ENCODE results near the gene HSPA9. TPM values are rescaled to one million over a fixed set of nuclear protein-coding genes. Genes with fewer than 3 reads are reported as not detected.
A peak's percentile ranks its signal among the peaks of the same experiment; 100 is the strongest.

The HSPA9 gene
- total RNA-seq, 1 donor from 2014 or later = 383 TPM

GRCh38 chr5:138544181-138545134 lies 30.7 kb downstream of the HSPA9 start:
- H3K9me3 Mint-ChIP-seq = no peaks in the 10 kb centered on the region
- H3K36me3 Mint-ChIP-seq (ENCODE audit: low read depth) = peaks cover 36% of the 10 kb centered on the region

GRCh38 chr5:138543730-138544104 lies 31.5 kb downstream of the HSPA9 start:
- H3K36me3 Mint-ChIP-seq (ENCODE audit: low read depth) = peaks cover 43% of the 10 kb centered on the region
- DNase-seq (ENCODE audit: low spot score) = no peak
- intact Hi-C loops (cut with micrococcal nuclease) = loop anchor here (1.0 to 10.0 kb wide), 16 partner anchors 32 to 1021 kb away; partner anchors contain the start of genes BRD8, CDC23, EGR1 and FAM13B
- peak overlapping the region; percentile 100 for H3K27ac Mint-ChIP-seq
- H3K4me3 Mint-ChIP-seq = peak overlapping the region; percentile 99
- H3K4me1 Mint-ChIP-seq (ENCODE audit: low read depth) = peaks cover 58% of the 10 kb centered on the region
- H3K27me3 Mint-ChIP-seq (ENCODE audit: insufficient read depth) = no peaks in the 10 kb centered on the region
- no peaks in the 10 kb centered on the region for H3K9me3 Mint-ChIP-seq

More at GRCh38 chr5:138544181-138545134, 30.7 kb downstream of the HSPA9 start:
- H3K27ac Mint-ChIP-seq = peak overlapping the region; percentile 100
- H3K4me1 Mint-ChIP-seq (ENCODE audit: low read depth) = peaks cover 56% of the 10 kb centered on the region
- intact Hi-C loops (cut with micrococcal nuclease) = loop anchor here (5.0 to 10.0 kb wide), 3 partner anchors 728 to 1020 kb away; partner anchors contain the start of genes HNRNPA0 and UBE2D2
- H3K27me3 Mint-ChIP-seq (ENCODE audit: insufficient read depth) = no peaks in the 10 kb centered on the region
- DNase-seq (ENCODE audit: low spot score) = no peak
- peak overlapping the region; percentile 99 for H3K4me3 Mint-ChIP-seq

- DNase-seq (ENCODE audit: low spot score) = peak; percentile 100
- H3K36me3 Mint-ChIP-seq (ENCODE audit: low read depth) = peaks cover 43% of the 10 kb centered on the region
- H3K9me3 Mint-ChIP-seq = no peaks in the 10 kb centered on the region
- peak within 1 kb of the TSS; percentile 99 for H3K4me3 Mint-ChIP-seq
- peaks cover 54% of the 10 kb centered on the region for H3K4me1 Mint-ChIP-seq (ENCODE audit: low read depth)
- H3K27me3 Mint-ChIP-seq (ENCODE audit: insufficient read depth) = no peaks in the 10 kb centered on the region
- H3K27ac Mint-ChIP-seq = peak within 1 kb of the TSS; percentile 100
- intact Hi-C loops (cut with micrococcal nuclease) = loop anchor here (1.0 to 10.0 kb wide), 16 partner anchors 32 to 1022 kb away; partner anchors contain the start of genes BRD8, CDC23, EGR1 and FAM13B
Measured at GRCh38 chr5:138542956-138543729, 32.1 kb downstream of the HSPA9 start, which contains the start of gene ETF1. Gene ETF1 (minus strand): TSS chr5:138543236. CDS start chr5:138542918, 318 bp downstream.

- intact Hi-C loops (cut with micrococcal nuclease) = loop anchor here (5.0 to 10.0 kb wide), 3 partner anchors 730 to 1022 kb away; partner anchors contain the start of genes HNRNPA0 and UBE2D2
- Mint-ChIP-seq H3K9me3 (no peaks in the 10 kb centered on the region), H3K27me3 (ENCODE audit: insufficient read depth) (no peaks in the 10 kb centered on the region), H3K4me1 (ENCODE audit: low read depth) (peaks cover 48% of the 10 kb centered on the region), H3K36me3 (ENCODE audit: low read depth) (peaks cover 42% of the 10 kb centered on the region), H3K27ac (peak overlapping the region; percentile 100), H3K4me3 (peak overlapping the region; percentile 99)
- no peak for DNase-seq (ENCODE audit: low spot score)
Measured at GRCh38 chr5:138542180-138542955, 32.8 kb downstream of the HSPA9 start.

GRCh38 chr5:138541511-138542179 lies 33.6 kb downstream of the HSPA9 start:
- Mint-ChIP-seq H3K9me3 (no peaks in the 10 kb centered on the region), H3K4me3 (peak overlapping the region; percentile 99), H3K36me3 (ENCODE audit: low read depth) (peaks cover 48% of the 10 kb centered on the region), H3K27ac (peak overlapping the region; percentile 100), H3K27me3 (ENCODE audit: insufficient read depth) (no peaks in the 10 kb centered on the region), H3K4me1 (ENCODE audit: low read depth) (peaks cover 55% of the 10 kb centered on the region)
- DNase-seq (ENCODE audit: low spot score) = no peak
- intact Hi-C loops (cut with micrococcal nuclease) = loop anchor here (5.0 to 10.0 kb wide), 3 partner anchors 731 to 1023 kb away; partner anchors contain the start of genes HNRNPA0 and UBE2D2

GRCh38 chr5:138539791-138540190 lies 35.4 kb downstream of the HSPA9 start:
- peaks cover 49% of the 10 kb centered on the region for H3K36me3 Mint-ChIP-seq (ENCODE audit: low read depth)

GRCh38 chr5:138538943-138539627 lies 36.1 kb downstream of the HSPA9 start:
- Mint-ChIP-seq H3K27me3 (ENCODE audit: insufficient read depth) (no peaks in the 10 kb centered on the region), H3K27ac (no peak overlapping the region), H3K36me3 (ENCODE audit: low read depth) (peaks cover 50% of the 10 kb centered on the region), H3K9me3 (no peaks in the 10 kb centered on the region), H3K4me3 (no peak overlapping the region), H3K4me1 (ENCODE audit: low read depth) (peaks cover 55% of the 10 kb centered on the region)
- intact Hi-C loops (cut with micrococcal nuclease) = no loop called here
- no peak for DNase-seq (ENCODE audit: low spot score)

More at GRCh38 chr5:138539791-138540190, 35.4 kb downstream of the HSPA9 start:
- no peaks in the 10 kb centered on the region for H3K9me3 Mint-ChIP-seq
- intact Hi-C loops (cut with micrococcal nuclease) = loop anchor here (5.0 to 10.0 kb wide), 3 partner anchors 733 to 1025 kb away; partner anchors contain the start of genes HNRNPA0 and UBE2D2
- no peak for DNase-seq (ENCODE audit: low spot score)
- no peak overlapping the region for H3K27ac Mint-ChIP-seq
- peaks cover 57% of the 10 kb centered on the region for H3K4me1 Mint-ChIP-seq (ENCODE audit: low read depth)
- H3K4me3 Mint-ChIP-seq = peak overlapping the region; percentile 99
- H3K27me3 Mint-ChIP-seq (ENCODE audit: insufficient read depth) = no peaks in the 10 kb centered on the region

GRCh38 chr5:138536665-138537315 lies 38.4 kb downstream of the HSPA9 start:
- no peak for DNase-seq (ENCODE audit: low spot score)
- peaks cover 65% of the 10 kb centered on the region for H3K4me1 Mint-ChIP-seq (ENCODE audit: low read depth)
- peak overlapping the region; percentile 32 for H3K27ac Mint-ChIP-seq
- H3K36me3 Mint-ChIP-seq (ENCODE audit: low read depth) = peaks cover 56% of the 10 kb centered on the region
- H3K27me3 Mint-ChIP-seq (ENCODE audit: insufficient read depth) = no peaks in the 10 kb centered on the region
- no peaks in the 10 kb centered on the region for H3K9me3 Mint-ChIP-seq
- H3K4me3 Mint-ChIP-seq = no peak overlapping the region
- intact Hi-C loops (cut with micrococcal nuclease) = no loop called here

- H3K27ac Mint-ChIP-seq = peak overlapping the region; percentile 12
- H3K4me1 Mint-ChIP-seq (ENCODE audit: low read depth) = peaks cover 59% of the 10 kb centered on the region
- no peaks in the 10 kb centered on the region for H3K9me3 Mint-ChIP-seq
- intact Hi-C loops (cut with micrococcal nuclease) = no loop called here
- peaks cover 53% of the 10 kb centered on the region for H3K36me3 Mint-ChIP-seq (ENCODE audit: low read depth)
- H3K4me3 Mint-ChIP-seq = no peak overlapping the region
- no peak for DNase-seq (ENCODE audit: low spot score)
- no peaks in the 10 kb centered on the region for H3K27me3 Mint-ChIP-seq (ENCODE audit: insufficient read depth)
Measured at GRCh38 chr5:138536215-138536614, 39.0 kb downstream of the HSPA9 start.

GRCh38 chr5:138533973-138534941 lies 40.9 kb downstream of the HSPA9 start:
- no peak overlapping the region for H3K27ac Mint-ChIP-seq
- intact Hi-C loops (cut with micrococcal nuclease) = no loop called here
- H3K4me1 Mint-ChIP-seq (ENCODE audit: low read depth) = peaks cover 43% of the 10 kb centered on the region
- peaks cover 47% of the 10 kb centered on the region for H3K36me3 Mint-ChIP-seq (ENCODE audit: low read depth)
- no peak for DNase-seq (ENCODE audit: low spot score)
- no peak overlapping the region for H3K4me3 Mint-ChIP-seq
- no peaks in the 10 kb centered on the region for H3K27me3 Mint-ChIP-seq (ENCODE audit: insufficient read depth)
- H3K9me3 Mint-ChIP-seq = no peaks in the 10 kb centered on the region

Measured in activated T-helper 1 cell treated with anti-CD3 and anti-CD28 coated beads, Interleukin-12 subunit alpha, Interleukin-12 subunit beta, Interleukin-2, Interleukin-4 antibody, amounts not matched to agents 30 ng/mL and 10 ng/mL and 1 ng/mL, durations not matched to agents 14 hours and 24 hours and 36 hours (primary cell).